Upper lobe of right lung (tissue), 1 donor: ENCODE results near the gene CAMK1D. TPM values are rescaled to one million over a fixed set of nuclear protein-coding genes. Genes with fewer than 3 reads are reported as not detected.

Experiments used
- ATAC-seq: fragments of 200-7000 bp; cut with Tn5 transposase; one replicate; pipeline ENCODE4 v1.9.1; 2020; ENCODE audit warnings: mild to moderate bottlenecking, moderate library complexity
- DNase-seq: peaks from one replicate; pipeline ENCODE4 v3.0.0-alpha.2; 2020
- H3K27ac ChIP-seq: fragments of 200-600 bp; one replicate; pipeline ENCODE4 v1.8.0; 2022
- H3K27me3 ChIP-seq: fragments of 200-600 bp; one replicate; pipeline ENCODE4 v1.8.0; 2022; ENCODE audit warnings: mild to moderate bottlenecking
- H3K36me3 ChIP-seq: fragments of 200-600 bp; one replicate; pipeline ENCODE4 v1.8.0; 2022
- H3K4me1 ChIP-seq: fragments of 200-600 bp; one replicate; pipeline ENCODE4 v1.8.0; 2022
- H3K4me3 ChIP-seq: fragments of 200-600 bp; one replicate; pipeline ENCODE4 v1.8.0; 2022; ENCODE audit warnings: mild to moderate bottlenecking
- H3K9me3 ChIP-seq: fragments of 200-600 bp; one replicate; pipeline ENCODE4 v1.8.0; 2022
- CTCF ChIP-seq: fragments of 200-600 bp; IDR thresholded peaks from one replicate; pipeline ENCODE4 v1.8.0; 2022; ENCODE audit warnings: antibody characterized with exemption
- intact Hi-C: fragments of 100-400 bp; cut with DNase I; formaldehyde crosslinking; loops from one replicate; pipeline ENCODE4 v1.11.0; 2022
- total RNA-seq: library from RNA; stranded (reverse); fragmentation: NEBNext Ultra II Directional; extraction: Animal tissue kit (Norgen Biotek cat#: 25700); gene quantifications from one replicate; pipeline ENCODE4 v1.2.1, GENCODE V29; 2021
- donor health status: DM: no; HTN: yes; CAD: no; lungs with severe emphysema.

Gene CAMK1D
- total RNA-seq, 1 donor from 2014 or later = 17.1 TPM

GRCh38 chr10:12631216-12631615 lies 281.9 kb downstream of the CAMK1D start:
- no peaks in the 10 kb centered on the region for H3K9me3 ChIP-seq
- TF ChIP-seq CTCF = no peak
- H3K4me3 ChIP-seq = no peak overlapping the region
- DNase-seq = no peak
- no peaks in the 10 kb centered on the region for H3K4me1 ChIP-seq
- intact Hi-C loops = no loop called here
- no peaks in the 10 kb centered on the region for H3K27me3 ChIP-seq
- ATAC-seq = no peak
- H3K27ac ChIP-seq = no peak overlapping the region
- H3K36me3 ChIP-seq = no peaks in the 10 kb centered on the region

DNA sequence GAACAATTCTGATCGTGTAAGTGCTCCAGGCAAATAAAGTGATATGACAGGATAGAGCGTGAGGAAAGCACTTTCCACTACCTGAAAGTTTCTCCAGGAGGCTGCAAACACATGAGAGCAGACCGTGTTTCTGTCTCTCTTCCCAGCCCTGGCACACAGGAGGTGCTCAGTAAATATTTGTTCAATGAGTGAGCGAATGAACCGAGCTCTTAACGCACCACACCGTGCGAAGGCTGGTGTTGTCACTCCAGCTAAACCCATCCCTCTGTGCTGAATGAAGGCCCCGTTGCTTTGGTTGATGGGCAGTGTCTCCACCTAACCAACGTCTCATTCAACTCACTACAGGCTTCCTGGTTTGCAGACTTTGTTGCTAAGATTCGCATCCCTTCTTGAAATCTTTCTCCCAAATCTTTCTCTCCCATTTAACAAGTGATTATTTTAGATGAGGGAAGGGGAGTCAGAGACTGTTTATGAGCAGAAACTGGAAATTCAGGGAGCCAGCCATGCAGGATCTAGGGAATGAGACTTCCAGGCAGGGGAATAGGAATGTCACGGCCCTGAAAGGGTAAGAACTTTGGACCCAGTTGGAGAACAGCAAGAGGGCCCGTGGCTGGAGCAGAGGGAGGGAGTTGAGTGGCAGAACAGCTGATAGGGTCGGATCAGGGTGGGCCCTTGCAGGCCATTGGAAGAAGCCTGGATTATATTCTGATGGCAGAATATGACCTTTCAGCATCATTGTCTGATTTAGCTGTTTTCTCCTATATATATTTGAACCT lies 282.6 kb downstream of the CAMK1D start:
- no peak for TF ChIP-seq CTCF
- intact Hi-C loops = no loop called here

DNA sequence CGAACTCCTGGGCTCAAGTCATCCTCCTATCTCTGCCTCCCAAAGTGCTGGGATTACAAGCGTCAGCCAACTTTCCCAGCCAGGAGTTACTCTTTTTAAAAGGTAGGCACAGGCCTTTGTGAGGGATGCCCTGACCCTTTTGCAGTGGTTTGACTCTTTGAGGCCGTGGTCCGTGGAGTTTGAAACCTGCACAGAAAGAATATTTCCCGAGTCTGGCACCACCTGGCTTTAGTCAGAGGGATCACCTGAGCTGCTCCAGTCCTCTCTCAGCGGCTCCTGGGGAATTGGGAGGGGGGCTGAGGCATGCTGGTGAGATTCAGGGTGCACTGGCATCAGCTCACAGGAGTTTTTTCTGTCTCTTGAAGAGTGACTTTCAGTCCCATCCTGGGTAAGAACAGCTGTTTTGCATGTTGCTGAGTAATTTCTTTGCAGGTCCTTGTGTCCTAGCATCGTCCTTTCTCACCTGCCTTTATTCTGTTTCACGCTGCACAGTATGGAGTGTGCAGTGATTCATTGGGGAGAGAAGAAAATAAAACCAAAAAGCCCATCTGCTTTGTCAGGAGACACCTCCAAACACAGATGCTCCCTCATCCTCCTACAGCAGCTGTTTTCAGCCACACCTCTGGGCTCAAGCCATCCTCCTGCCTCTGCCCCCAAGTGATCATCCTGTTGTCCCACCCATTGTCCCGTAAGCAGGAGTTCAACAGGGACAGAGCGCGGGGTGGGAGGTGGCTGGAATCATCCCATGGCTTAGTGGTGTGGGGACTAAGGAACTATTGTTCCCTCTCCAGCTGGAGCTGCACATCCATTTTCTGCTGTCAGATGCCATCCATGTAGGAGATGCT lies 284.7 kb downstream of the CAMK1D start:
- intact Hi-C loops = no loop called here
- no peak overlapping the region for H3K27ac ChIP-seq
- no peaks in the 10 kb centered on the region for H3K36me3 ChIP-seq
- DNase-seq = no peak
- no peak for ATAC-seq
- no peaks in the 10 kb centered on the region for H3K4me1 ChIP-seq
- H3K4me3 ChIP-seq = no peak overlapping the region
- no peak for TF ChIP-seq CTCF
- no peaks in the 10 kb centered on the region for H3K27me3 ChIP-seq
- H3K9me3 ChIP-seq = no peaks in the 10 kb centered on the region

More for the DNA sequence above, 282.6 kb downstream of the CAMK1D start:
- ATAC-seq = peak; percentile 24
- Histone ChIP-seq H3K27me3 (no peaks in the 10 kb centered on the region), H3K27ac (no peak overlapping the region), H3K9me3 (no peaks in the 10 kb centered on the region), H3K36me3 (no peaks in the 10 kb centered on the region), H3K4me3 (no peak overlapping the region), H3K4me1 (no peaks in the 10 kb centered on the region)
- no peak for DNase-seq

DNA sequence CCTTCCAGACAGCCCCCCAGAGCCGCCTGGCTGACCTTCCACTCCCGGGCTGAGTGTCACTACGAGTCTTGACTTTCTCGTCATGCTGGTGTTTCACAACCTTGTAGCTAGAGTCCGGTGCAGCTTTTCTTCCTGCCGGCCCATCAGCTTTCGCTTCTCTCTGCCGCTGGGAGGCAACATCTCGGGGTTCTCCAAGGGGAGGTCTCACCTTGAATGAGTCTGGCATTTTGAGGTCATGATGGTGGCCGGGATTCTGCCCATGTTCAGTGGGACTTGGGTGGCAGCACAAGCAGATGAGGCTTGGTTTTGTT lies 285.2 kb downstream of the CAMK1D start:
- H3K36me3 ChIP-seq = no peaks in the 10 kb centered on the region
- DNase-seq (no peak), ATAC-seq (no peak)
- TF ChIP-seq CTCF = no peak
- no peaks in the 10 kb centered on the region for H3K4me1 ChIP-seq
- no peak overlapping the region for H3K4me3 ChIP-seq
- H3K9me3 ChIP-seq = no peaks in the 10 kb centered on the region
- H3K27ac ChIP-seq = no peak overlapping the region
- no peaks in the 10 kb centered on the region for H3K27me3 ChIP-seq
- intact Hi-C loops = no loop called here

DNA sequence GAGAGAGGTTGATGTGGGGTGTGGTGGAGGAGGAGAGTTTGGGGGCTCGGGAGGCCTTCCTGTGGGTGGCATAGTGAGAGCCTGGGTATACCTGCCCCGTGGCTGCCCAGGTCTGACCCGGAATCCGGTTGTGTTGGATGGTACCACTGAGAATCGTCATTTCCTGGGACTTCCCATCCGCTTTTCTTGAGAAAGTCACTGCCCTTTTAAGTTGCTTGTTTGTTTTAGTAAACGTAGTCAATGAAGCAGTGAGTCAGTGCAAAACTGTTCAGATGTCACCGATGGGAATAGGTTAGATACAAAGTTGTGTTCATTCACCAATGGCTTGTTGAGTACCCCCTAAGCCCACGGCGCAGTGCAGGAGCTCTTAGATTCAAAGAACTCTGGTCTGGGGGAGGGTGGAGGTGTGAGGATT lies 285.8 kb downstream of the CAMK1D start:
- DNase-seq = no peak
- Histone ChIP-seq H3K9me3 (no peaks in the 10 kb centered on the region), H3K4me3 (no peak overlapping the region), H3K4me1 (no peaks in the 10 kb centered on the region), H3K27me3 (no peaks in the 10 kb centered on the region), H3K27ac (no peak overlapping the region), H3K36me3 (no peaks in the 10 kb centered on the region)
- ATAC-seq = no peak
- intact Hi-C loops = no loop called here
- no peak for TF ChIP-seq CTCF
